ENCODE results near the gene MRPL23.

The MRPL23 gene

DNA sequence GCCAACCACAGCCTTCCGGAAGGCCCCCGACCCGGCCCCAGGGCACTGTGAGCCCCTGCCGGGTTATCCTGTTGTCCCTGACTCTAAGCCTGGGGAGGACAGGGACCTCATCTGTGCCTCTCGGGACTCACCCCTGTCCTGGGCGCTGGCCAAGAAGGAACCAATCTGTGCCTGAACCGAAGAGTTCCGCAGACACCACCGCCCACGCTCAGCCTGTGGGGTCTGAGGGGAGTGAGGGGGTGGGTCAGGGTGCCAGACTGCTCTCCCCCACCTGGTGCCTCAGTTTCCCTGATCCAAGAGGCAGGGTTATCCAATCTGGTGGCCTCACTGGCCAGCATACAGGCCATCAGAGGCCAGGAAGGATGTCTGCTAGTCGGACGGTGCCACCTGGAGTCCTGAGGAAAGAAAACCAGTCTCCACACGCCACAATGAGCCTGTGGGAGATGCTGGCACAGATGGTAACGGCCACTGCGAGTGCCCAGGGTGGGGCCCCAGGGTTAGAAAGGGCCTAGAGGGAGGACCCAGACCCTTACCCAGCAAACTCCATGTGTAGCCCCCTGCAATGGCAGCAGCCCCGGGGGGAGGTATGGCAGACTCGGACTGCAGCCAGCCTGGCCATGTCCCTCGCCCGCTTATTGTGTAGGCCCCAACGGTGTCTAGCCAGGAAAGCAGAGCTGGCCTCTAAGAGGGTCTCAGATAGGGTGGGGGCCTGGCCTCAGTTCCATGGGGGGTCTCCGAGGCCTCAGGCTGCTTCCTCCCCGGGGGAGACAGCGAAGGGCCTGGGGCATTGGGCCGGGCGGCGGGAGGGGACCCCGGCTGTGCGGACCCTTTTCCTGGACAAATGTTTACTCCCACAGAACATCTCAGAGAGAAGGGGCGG, 28.5 kb upstream of the MRPL23 start:
- peak; percentile 48 for ATAC-seq
- TF ChIP-seq BACH2 (CRISPR knock-in tag; IDR thresholded peaks at IDR 0.05; ENCODE audit: borderline replicate concordance), result no peak
- TF ChIP-seq, protein P1, sequence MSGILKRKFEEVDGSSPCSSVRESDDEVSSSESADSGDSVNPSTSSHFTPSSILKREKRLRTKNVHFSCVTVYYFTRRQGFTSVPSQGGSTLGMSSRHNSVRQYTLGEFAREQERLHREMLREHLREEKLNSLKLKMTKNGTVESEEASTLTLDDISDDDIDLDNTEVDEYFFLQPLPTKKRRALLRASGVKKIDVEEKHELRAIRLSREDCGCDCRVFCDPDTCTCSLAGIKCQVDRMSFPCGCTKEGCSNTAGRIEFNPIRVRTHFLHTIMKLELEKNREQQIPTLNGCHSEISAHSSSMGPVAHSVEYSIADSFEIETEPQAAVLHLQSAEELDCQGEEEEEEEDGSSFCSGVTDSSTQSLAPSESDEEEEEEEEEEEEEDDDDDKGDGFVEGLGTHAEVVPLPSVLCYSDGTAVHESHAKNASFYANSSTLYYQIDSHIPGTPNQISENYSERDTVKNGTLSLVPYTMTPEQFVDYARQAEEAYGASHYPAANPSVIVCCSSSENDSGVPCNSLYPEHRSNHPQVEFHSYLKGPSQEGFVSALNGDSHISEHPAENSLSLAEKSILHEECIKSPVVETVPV (CRISPR knock-in tag; IDR thresholded peaks at IDR 0.05), result no peak
- no peak for TF ChIP-seq ZNF565 (CRISPR knock-in tag; conservative IDR thresholded peaks at IDR 0.05; ENCODE audit: low read depth)

DNA sequence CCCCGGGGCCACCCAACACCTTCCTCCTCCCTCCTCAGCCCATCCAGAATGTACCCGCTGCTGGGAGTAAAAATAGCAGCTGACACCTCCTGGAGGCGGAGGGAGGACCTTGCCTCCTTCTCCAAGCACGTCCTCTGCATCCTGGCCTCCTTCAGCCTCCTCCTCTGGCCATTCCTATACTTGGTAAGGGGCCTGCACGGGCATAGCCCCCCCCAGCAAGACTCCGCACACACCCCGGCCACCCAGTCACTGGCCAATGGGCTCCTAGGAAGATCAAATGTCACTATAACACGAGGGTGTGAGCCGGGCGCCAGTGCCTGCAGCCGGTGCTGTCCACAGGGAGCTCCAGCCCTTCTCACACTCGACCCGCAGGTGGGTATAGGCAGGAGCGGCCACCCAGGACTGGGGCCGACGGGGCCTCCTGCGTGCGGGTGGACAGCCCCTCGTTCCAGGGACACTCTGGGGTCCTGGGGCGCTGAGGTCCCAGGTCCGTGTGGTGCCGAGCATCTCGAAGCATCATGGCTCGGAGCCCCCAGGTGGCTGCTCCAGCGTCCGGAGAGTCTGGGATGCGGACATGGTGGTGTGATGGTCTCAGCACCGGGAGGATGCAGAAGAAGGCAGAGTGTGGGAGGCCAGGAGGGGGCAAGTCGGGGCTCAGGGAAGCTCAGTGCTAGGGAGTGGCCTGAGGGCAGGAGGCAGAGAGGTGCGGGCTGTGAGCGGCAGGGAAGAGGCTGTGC, 27.6 kb upstream of the MRPL23 start, which contains the start of gene TNNT3:
TSS of gene TNNT3 (plus strand) at position 313 of the 737 bp plus-strand sequence. CDS start 3,172 bp downstream, outside the sequence.
- TF ChIP-seq ZNF8 (CRISPR knock-in tag; IDR thresholded peaks at IDR 0.05) (no peak), ZNF565 (CRISPR knock-in tag; conservative IDR thresholded peaks at IDR 0.05; ENCODE audit: low read depth) (no peak), BACH2 (CRISPR knock-in tag; IDR thresholded peaks at IDR 0.05; ENCODE audit: borderline replicate concordance) (no peak), TOX (CRISPR knock-in tag; IDR thresholded peaks at IDR 0.05; ENCODE audit: borderline replicate concordance) (no peak), ESRRG (CRISPR knock-in tag; IDR thresholded peaks at IDR 0.05) (no peak), CSDC2 (CRISPR knock-in tag; IDR thresholded peaks at IDR 0.05) (no peak), ZC3H10 (CRISPR knock-in tag; IDR thresholded peaks at IDR 0.05) (no peak), ZFP30 (CRISPR knock-in tag; IDR thresholded peaks at IDR 0.05) (no peak)
- TF ChIP-seq, protein P2, sequence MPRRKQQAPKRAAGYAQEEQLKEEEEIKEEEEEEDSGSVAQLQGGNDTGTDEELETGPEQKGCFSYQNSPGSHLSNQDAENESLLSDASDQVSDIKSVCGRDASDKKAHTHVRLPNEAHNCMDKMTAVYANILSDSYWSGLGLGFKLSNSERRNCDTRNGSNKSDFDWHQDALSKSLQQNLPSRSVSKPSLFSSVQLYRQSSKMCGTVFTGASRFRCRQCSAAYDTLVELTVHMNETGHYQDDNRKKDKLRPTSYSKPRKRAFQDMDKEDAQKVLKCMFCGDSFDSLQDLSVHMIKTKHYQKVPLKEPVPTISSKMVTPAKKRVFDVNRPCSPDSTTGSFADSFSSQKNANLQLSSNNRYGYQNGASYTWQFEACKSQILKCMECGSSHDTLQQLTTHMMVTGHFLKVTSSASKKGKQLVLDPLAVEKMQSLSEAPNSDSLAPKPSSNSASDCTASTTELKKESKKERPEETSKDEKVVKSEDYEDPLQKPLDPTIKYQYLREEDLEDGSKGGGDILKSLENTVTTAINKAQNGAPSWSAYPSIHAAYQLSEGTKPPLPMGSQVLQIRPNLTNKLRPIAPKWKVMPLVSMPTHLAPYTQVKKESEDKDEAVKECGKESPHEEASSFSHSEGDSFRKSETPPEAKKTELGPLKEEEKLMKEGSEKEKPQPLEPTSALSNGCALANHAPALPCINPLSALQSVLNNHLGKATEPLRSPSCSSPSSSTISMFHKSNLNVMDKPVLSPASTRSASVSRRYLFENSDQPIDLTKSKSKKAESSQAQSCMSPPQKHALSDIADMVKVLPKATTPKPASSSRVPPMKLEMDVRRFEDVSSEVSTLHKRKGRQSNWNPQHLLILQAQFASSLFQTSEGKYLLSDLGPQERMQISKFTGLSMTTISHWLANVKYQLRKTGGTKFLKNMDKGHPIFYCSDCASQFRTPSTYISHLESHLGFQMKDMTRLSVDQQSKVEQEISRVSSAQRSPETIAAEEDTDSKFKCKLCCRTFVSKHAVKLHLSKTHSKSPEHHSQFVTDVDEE (CRISPR knock-in tag; IDR thresholded peaks at IDR 0.05), result no peak
- TF ChIP-seq, protein P3, sequence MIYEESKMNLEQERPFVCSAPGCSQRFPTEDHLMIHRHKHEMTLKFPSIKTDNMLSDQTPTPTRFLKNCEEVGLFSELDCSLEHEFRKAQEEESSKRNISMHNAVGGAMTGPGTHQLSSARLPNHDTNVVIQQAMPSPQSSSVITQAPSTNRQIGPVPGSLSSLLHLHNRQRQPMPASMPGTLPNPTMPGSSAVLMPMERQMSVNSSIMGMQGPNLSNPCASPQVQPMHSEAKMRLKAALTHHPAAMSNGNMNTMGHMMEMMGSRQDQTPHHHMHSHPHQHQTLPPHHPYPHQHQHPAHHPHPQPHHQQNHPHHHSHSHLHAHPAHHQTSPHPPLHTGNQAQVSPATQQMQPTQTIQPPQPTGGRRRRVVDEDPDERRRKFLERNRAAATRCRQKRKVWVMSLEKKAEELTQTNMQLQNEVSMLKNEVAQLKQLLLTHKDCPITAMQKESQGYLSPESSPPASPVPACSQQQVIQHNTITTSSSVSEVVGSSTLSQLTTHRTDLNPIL (CRISPR knock-in tag; IDR thresholded peaks at IDR 0.05; ENCODE audit: low read depth), result no peak
- TF ChIP-seq, protein P4, sequence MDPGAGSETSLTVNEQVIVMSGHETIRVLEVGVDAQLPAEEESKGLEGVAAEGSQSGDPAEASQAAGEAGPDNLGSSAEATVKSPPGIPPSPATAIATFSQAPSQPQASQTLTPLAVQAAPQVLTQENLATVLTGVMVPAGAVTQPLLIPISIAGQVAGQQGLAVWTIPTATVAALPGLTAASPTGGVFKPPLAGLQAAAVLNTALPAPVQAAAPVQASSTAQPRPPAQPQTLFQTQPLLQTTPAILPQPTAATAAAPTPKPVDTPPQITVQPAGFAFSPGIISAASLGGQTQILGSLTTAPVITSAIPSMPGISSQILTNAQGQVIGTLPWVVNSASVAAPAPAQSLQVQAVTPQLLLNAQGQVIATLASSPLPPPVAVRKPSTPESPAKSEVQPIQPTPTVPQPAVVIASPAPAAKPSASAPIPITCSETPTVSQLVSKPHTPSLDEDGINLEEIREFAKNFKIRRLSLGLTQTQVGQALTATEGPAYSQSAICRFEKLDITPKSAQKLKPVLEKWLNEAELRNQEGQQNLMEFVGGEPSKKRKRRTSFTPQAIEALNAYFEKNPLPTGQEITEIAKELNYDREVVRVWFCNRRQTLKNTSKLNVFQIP (CRISPR knock-in tag; IDR thresholded peaks at IDR 0.05; ENCODE audit: borderline replicate concordance, low read depth), result no peak
- no peak for ATAC-seq

DNA sequence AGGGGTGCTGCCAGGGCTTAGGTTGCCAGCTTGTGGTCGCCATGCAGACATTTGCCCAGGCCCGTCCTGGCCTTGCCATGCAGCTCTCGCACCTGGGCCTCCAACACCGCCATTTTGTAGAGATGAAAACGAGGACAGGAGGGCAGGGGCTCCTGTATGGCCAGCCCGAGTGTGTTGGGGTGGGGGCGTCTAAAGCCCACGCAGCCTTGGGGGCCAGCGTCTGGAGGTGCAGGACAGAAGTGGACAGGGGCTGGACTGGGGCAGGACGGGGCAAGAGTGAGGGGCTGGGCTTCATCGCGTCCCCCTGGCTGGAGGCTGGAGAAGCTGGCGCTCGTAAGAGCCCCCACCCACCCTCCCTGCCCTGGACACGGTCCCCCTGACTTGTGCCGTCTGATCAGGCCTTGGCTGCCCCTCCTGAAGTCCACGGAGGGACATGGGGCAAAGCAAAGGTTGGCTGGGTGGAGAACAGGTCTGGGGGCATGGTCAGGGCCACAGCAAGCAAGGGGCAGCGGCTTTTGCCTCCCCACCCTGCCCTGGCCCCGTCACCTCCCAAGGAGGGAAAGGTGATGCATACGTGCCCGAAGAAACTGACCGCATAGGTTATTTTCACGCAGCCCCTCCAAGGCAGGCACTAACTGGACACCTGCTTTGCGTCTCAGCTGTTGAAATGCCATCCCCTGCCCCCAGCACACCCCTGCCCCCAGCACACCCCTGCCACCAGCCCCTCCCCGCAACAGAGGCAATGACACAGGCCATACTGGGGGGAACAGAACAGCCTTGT, 26.8 kb upstream of the MRPL23 start:
- ATAC-seq, result no peak
- no peak for TF ChIP-seq PPARA (CRISPR knock-in tag; IDR thresholded peaks at IDR 0.05; ENCODE audit: borderline replicate concordance)
- TF ChIP-seq ARNTL (CRISPR knock-in tag; IDR thresholded peaks at IDR 0.05; ENCODE audit: borderline replicate concordance, low read depth), result no peak
- no peak for TF ChIP-seq ZC3H10 (CRISPR knock-in tag; IDR thresholded peaks at IDR 0.05)
- no peak for TF ChIP-seq CSDC2 (CRISPR knock-in tag; IDR thresholded peaks at IDR 0.05)
- TF ChIP-seq RARB (CRISPR knock-in tag; IDR thresholded peaks at IDR 0.05), result no peak
- no peak for TF ChIP-seq SNAI2 (CRISPR knock-in tag; IDR thresholded peaks at IDR 0.05)
- TF ChIP-seq, protein P5, sequence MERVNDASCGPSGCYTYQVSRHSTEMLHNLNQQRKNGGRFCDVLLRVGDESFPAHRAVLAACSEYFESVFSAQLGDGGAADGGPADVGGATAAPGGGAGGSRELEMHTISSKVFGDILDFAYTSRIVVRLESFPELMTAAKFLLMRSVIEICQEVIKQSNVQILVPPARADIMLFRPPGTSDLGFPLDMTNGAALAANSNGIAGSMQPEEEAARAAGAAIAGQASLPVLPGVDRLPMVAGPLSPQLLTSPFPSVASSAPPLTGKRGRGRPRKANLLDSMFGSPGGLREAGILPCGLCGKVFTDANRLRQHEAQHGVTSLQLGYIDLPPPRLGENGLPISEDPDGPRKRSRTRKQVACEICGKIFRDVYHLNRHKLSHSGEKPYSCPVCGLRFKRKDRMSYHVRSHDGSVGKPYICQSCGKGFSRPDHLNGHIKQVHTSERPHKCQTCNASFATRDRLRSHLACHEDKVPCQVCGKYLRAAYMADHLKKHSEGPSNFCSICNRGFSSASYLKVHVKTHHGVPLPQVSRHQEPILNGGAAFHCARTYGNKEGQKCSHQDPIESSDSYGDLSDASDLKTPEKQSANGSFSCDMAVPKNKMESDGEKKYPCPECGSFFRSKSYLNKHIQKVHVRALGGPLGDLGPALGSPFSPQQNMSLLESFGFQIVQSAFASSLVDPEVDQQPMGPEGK (CRISPR knock-in tag; IDR thresholded peaks at IDR 0.05; ENCODE audit: borderline replicate concordance), result no peak
- TF ChIP-seq, protein P2 (CRISPR knock-in tag; IDR thresholded peaks at IDR 0.05), result no peak
- no peak for TF ChIP-seq ZFP3 (CRISPR knock-in tag; IDR thresholded peaks at IDR 0.05)
- TF ChIP-seq, protein P3 (CRISPR knock-in tag; IDR thresholded peaks at IDR 0.05; ENCODE audit: low read depth), result no peak
- no peak for TF ChIP-seq GLIS3 (CRISPR knock-in tag; IDR thresholded peaks at IDR 0.05)
- no peak for TF ChIP-seq ZNF70 (CRISPR knock-in tag; IDR thresholded peaks at IDR 0.05)
- no peak for TF ChIP-seq ZNF8 (CRISPR knock-in tag; IDR thresholded peaks at IDR 0.05)
- no peak for TF ChIP-seq BACH2 (CRISPR knock-in tag; IDR thresholded peaks at IDR 0.05; ENCODE audit: borderline replicate concordance)

Measured in SK-N-SH treated with all-trans-retinoic acid at 6 μM for 48 hours (cell line).